Esophagus muscularis mucosa (tissue), 3 donors: Measurements from ENCODE around the gene GAS6.

Experiments
- CTCF ChIP-seq, 3 experiments: fragments of 200-600 bp in 2 of 3; fragments of 450-650 bp in 1 of 3; sonication (generic) in 2 of 3; IDR thresholded peaks; one replicate each; pipeline ENCODE4 v1.5.1; 2017 to 2019; ENCODE audit warnings: antibody characterized with exemption in 3 of 3, mild to moderate bottlenecking in 2 of 3, moderate library complexity in 1 of 3
- POLR2A ChIP-seq: fragments of 450-650 bp; IDR thresholded peaks from one replicate; pipeline ENCODE4 v1.6.1; 2017; ENCODE audit warnings: antibody characterized with exemption, moderate library complexity, mild to moderate bottlenecking, low read depth
- POLR2AphosphoS5 ChIP-seq, 2 donors: sonication (generic); formaldehyde crosslinking; IDR thresholded peaks; one replicate each; pipeline ENCODE4 v1.6.1; 2017; ENCODE audit warnings: antibody characterized with exemption in 2 of 2

DNA sequence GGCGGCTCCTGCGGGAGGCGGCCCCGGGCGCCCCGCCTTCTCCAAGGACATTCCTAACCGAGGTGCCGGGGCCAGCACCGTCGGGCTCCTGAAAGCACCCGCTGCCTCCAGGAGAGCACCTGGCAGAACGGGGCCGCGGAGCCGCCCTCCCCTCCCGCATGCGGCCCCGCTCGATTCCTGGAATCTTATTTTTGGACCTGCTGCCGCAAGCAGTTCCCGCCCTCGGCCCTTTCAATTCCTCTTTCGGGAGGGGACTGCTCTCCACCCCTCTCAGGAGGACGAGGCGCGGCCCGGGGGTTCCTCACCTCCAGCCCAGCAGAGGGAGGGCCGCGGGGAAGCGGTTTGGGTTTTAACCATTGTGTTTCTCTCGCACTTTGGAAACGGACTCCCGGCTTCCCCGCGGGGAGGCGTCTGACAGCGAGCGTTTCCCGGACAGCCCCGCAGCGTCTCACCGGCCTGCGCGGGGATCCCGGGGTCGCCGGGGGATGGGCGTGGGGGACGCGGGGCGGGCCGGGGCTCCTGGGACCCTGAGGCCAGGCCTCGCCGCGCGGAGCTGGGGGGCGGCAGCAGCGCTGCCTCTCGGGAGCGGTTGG lies 849 bp downstream of the GAS6 start:
- TF ChIP-seq CTCF (IDR thresholded peaks at IDR 0.05) (no peak), POLR2A (peak; percentile 25), POLR2AphosphoS5 (IDR thresholded peaks at IDR 0.05) (peak; percentile 3 to 79)
